ENCODE data around the gene OR1N1. TPM values are rescaled to one million over a fixed set of nuclear protein-coding genes. Genes with fewer than 3 reads are reported as not detected.

The OR1N1 gene
- polyA plus RNA-seq, 10 donors: not detected

Other genes starting within 250 kb of the OR1N1 start
- gene PTGS1, start 156.3 kb downstream of the OR1N1 start, polyA plus RNA-seq (ENCODE audit: insufficient read length in 10 of 10): 10 to 100 TPM in 1 of 10 donors, 1 to 10 TPM in 9; 2.9 to 14.3 (median 5.5) TPM
- not detected for gene OR1J1, start 49.4 kb downstream of the OR1N1 start, polyA plus RNA-seq (ENCODE audit: insufficient read length in 10 of 10)
- gene OR1J2, start 16.5 kb downstream of the OR1N1 start, polyA plus RNA-seq (ENCODE audit: insufficient read length in 10 of 10): not detected
- gene OR1J4, start 8.2 kb downstream of the OR1N1 start, polyA plus RNA-seq (ENCODE audit: insufficient read length in 10 of 10): not detected
- gene OR1N2, start 25.8 kb upstream of the OR1N1 start, polyA plus RNA-seq (ENCODE audit: insufficient read length in 10 of 10): not detected
- under 1 TPM in 8 of 10 donors, not detected in 2; 0.08 to 0.23 (median 0.13) TPM for gene OR1L8, start 56.1 kb upstream of the OR1N1 start, polyA plus RNA-seq (ENCODE audit: insufficient read length in 10 of 10)
- not detected for gene OR1Q1, start 87.4 kb upstream of the OR1N1 start, polyA plus RNA-seq (ENCODE audit: insufficient read length in 10 of 10)
- not detected for gene OR1B1, start 130.3 kb upstream of the OR1N1 start, polyA plus RNA-seq (ENCODE audit: insufficient read length in 10 of 10)
- gene OR1L1, start 134.4 kb upstream of the OR1N1 start, polyA plus RNA-seq (ENCODE audit: insufficient read length in 10 of 10): not detected
- not detected for gene OR1L3, start 147.8 kb upstream of the OR1N1 start, polyA plus RNA-seq (ENCODE audit: insufficient read length in 10 of 10)
- not detected for gene OR1L4, start 196.7 kb upstream of the OR1N1 start, polyA plus RNA-seq (ENCODE audit: insufficient read length in 10 of 10)
- not detected for gene OR1L6, start 215.0 kb upstream of the OR1N1 start, polyA plus RNA-seq (ENCODE audit: insufficient read length in 10 of 10)

Measured in muscle of back (tissue), 10 donors.